ENCODE results near the gene TMEM147.

The TMEM147 gene

DNA sequence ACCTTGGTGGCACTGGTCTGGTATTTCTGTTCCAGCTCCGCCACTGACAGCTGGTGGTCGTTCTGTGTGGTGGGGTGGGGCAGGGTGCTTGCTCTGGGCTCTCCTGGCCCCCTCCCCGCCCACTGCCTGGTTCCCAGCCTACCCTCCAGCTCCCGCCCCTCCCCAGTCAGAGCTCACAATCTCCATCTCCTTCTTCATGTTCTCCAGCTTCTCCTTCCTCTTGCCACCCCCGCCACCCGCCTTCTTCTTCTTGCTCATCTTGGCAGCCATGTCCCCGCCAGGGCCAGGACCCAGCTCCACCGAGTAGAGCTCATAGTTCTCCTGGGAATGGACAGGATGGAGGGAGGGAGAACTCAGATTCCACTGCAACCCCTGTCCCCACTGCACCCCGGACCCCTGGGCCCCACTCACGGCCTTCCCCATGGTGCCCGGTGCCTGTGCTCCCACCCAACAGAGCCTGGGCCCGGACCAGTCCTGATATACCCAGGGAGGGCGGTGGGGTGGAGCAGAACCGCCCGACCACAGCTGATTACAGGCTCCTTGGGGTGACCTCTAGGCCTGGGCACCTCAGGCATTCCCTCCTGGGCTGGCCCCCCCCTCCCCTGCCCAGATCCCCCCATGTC is 17.9 kb downstream of the TMEM147 start, which contains the start of gene ATP4A:
TSS of gene ATP4A (minus strand) at position 452 of the 623 bp plus-strand sequence. CDS start at position 423, 29 bp downstream.
- FAIRE-seq: no peak
- no peak for DNase-seq (ENCODE audit: insufficient read length, low spot score)

GRCh38 chr19:35565016-35565856 is 19.8 kb downstream of the TMEM147 start:
- no peak for FAIRE-seq
- no peak for TF ChIP-seq CTCF (IDR thresholded peaks at IDR 0.05; ENCODE audit: insufficient read depth, missing control alignments)
- no peak for DNase-seq (ENCODE audit: insufficient read length, low spot score)

More for the DNA sequence above, 17.9 kb downstream of the TMEM147 start, which contains the start of gene ATP4A:
- TF ChIP-seq CTCF (IDR thresholded peaks at IDR 0.05; ENCODE audit: insufficient read depth, missing control alignments): no peak

GRCh38 chr19:35566738-35567137 is 21.3 kb downstream of the TMEM147 start:
- FAIRE-seq (no peak), DNase-seq (ENCODE audit: insufficient read length, low spot score) (no peak)
- TF ChIP-seq CTCF (IDR thresholded peaks at IDR 0.05; ENCODE audit: insufficient read depth, missing control alignments): no peak

DNA sequence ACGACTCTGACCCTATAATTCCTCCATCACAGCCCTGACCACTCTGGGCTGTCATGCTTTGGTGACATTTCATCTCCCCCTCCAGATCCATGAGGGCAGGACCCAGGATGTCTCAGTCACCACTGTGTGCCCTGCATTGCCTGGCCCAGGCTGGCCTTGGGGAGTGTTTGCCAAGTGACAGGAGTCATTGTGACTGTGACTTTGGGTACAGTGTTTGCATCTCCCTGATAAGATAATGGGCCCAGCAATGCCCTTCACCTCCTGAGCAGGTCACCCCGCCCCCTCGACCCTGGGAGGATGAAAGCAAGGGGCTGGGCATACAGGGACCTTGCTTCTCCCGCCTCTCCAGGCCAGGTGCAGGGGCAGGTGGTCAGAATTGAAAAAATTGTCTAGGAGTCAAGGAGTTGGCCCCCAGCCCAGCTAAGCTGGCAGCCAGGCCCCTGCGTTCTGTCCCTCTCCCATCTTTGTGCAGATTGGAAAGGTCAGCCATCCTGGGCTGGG is 23.9 kb downstream of the TMEM147 start:
- no peak for TF ChIP-seq CTCF (IDR thresholded peaks at IDR 0.05; ENCODE audit: insufficient read depth, missing control alignments)
- FAIRE-seq: no peak
- no peak for DNase-seq (ENCODE audit: insufficient read length, low spot score)

GRCh38 chr19:35571406-35571965 is 26.1 kb downstream of the TMEM147 start:
- no peak for FAIRE-seq
- TF ChIP-seq CTCF (IDR thresholded peaks at IDR 0.05; ENCODE audit: insufficient read depth, missing control alignments): no peak
- no peak for DNase-seq (ENCODE audit: insufficient read length, low spot score)

GRCh38 chr19:35577918-35578317 is 32.5 kb downstream of the TMEM147 start:
- FAIRE-seq (no peak), DNase-seq (ENCODE audit: insufficient read length, low spot score) (no peak)
- TF ChIP-seq CTCF (IDR thresholded peaks at IDR 0.05; ENCODE audit: insufficient read depth, missing control alignments): no peak
